AG09319 (cell line): ENCODE results near the gene OPA3.

Experiments
- DNase-seq: peaks from one replicate; pipeline ENCODE4 v3.0.0-alpha.2; 2010; ENCODE audit warnings: low read depth; ENCODE audit errors: extremely low read depth
- TF ChIP-seq, protein P1 (sequence below): IDR thresholded peaks from 2 replicates; pipeline ENCODE4 v1.5.1; 2011; ENCODE audit warnings: low read depth, mild to moderate bottlenecking, inconsistent platforms, low read length, moderate library complexity

The OPA3 gene

DNA sequence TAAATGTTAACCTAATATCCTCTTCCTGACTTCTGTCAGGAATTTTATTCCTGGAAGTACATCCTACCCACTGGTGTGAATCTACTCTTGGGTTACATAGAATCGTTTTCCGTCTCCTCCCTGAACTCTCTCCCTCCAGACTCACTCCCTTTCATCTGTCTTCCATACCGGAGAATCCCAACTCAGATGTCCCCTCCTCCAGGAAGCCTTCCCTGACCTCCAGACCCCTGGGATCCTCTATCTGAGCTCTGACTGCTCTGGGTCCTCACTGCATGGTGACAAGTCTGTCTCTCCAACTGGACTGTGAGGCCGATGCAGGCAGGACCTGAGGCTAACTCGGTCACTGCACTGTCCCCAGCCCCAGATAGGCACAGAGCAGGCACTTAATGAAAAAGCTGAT, 24.6 kb downstream of the OPA3 start:
- TF ChIP-seq, protein P1, sequence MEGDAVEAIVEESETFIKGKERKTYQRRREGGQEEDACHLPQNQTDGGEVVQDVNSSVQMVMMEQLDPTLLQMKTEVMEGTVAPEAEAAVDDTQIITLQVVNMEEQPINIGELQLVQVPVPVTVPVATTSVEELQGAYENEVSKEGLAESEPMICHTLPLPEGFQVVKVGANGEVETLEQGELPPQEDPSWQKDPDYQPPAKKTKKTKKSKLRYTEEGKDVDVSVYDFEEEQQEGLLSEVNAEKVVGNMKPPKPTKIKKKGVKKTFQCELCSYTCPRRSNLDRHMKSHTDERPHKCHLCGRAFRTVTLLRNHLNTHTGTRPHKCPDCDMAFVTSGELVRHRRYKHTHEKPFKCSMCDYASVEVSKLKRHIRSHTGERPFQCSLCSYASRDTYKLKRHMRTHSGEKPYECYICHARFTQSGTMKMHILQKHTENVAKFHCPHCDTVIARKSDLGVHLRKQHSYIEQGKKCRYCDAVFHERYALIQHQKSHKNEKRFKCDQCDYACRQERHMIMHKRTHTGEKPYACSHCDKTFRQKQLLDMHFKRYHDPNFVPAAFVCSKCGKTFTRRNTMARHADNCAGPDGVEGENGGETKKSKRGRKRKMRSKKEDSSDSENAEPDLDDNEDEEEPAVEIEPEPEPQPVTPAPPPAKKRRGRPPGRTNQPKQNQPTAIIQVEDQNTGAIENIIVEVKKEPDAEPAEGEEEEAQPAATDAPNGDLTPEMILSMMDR = no peak
- DNase-seq = no peak

DNA sequence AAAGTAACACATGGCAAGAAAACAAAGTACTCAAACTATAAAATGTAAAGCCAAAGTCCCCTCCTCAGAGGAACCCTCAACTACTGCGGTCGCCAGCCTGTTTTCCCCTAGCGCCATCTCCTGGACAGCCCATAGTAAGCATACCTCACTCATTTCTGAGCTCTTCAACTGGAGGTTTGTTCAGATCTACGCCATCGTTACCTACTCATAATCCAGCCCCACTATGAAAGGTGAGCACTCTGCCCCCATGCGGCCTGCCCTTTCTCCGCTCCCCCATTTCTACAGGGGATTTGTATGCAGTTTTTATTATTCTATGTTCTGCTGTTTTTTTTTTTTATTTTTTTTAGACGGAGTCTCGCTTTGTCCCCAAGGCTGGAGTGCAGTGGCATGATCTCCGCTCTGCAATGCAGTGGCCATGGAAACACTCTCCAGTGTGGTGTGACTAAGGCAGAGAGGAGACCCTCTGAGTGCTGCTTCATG, 26.2 kb downstream of the OPA3 start:
- DNase-seq = no peak
- TF ChIP-seq, protein P1 = peak; percentile 60

DNA sequence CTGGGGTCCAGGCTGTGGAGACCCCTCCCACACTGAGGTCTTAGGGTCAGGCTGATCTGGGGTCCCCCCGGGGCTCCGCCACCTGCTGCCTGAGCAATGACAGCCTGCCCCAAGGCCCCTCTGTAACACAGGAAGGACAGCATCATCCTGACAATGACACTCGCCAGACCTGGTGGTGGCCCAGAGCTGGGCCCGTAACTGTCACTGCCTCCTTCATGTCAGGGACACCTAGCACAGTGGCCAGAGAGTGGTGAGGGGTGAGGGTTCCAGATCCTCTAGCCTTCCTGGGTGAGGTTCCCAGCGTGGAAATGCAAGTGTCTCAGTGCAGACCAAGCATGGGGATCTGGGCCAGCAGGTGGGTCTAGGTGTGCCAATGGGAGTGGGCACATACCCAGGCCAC, 27.8 kb downstream of the OPA3 start:
- DNase-seq = no peak
- TF ChIP-seq, protein P1 = no peak

DNA sequence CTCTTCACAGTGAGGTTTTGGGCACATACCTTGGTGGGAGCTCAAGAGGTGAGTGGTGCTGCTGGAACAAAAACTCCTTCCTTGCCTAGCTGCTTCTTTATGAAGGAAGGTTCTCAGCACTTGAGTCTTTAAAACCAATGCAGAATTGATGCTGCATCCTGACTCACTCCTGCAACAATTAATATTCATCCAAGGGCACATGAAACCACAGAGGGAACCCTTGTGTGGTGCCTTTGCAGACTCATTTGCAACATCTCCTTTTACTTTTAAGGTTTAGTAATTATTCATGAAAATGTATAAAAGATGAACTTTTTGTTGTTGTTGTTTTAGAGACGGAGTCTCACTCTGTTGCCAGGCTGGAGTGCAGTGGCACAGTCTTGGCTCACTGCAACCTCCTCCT, 30.1 kb downstream of the OPA3 start:
- no peak for DNase-seq
- TF ChIP-seq, protein P1 = no peak

DNA sequence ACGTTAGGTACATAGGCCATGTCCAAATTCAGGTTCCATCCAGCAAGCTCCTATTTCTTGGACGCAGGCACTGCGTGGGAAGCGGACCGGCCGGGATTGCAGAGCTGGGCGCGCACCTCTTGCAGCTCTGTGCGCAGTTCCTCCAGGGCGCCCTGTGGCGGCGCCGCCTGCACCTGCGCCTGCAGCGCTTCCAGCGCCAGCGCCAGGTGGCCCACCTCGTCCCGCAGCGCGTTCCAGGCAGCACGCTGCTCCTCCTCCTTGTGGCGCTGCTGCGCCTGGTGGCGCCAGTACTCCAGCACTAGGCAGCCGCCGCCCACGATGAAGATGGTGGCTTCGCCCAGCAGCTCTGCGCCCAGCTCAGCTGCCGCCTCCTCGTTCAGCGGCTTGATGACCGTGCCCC, 31.1 kb downstream of the OPA3 start:
- TF ChIP-seq, protein P1 = no peak
- DNase-seq = no peak

DNA sequence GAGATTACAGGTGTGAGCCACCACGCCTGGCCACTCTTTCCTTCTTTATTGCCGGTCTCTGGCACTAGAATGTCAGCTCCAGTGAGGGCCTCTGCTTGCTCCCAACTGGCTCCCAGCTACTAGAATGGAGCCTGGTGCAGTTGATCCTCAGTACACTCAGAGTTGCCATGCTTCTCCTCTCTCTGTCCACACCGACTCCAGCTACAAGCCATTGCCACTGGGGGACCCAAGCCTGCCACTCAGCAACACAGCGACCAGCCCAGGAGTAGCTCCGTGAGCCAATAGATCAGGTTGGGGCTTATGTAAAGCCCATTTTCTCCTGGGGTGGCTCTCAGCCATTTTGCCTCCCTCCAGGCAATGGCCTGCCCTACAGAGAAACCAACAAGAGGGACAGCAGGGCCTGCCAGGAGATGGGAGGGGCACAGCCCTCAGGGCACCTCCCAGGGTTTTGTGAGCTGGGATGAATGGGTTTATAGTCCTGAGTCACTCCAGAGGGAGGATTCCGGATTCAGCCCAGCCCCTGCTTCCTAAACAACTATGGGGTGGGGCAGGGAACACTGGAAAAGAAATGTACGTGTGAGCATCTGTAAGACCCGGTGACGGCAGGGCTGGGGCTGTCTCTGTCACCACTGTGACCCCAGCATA, 36.5 kb downstream of the OPA3 start:
- no peak for DNase-seq
- TF ChIP-seq, protein P1 = no peak

DNA sequence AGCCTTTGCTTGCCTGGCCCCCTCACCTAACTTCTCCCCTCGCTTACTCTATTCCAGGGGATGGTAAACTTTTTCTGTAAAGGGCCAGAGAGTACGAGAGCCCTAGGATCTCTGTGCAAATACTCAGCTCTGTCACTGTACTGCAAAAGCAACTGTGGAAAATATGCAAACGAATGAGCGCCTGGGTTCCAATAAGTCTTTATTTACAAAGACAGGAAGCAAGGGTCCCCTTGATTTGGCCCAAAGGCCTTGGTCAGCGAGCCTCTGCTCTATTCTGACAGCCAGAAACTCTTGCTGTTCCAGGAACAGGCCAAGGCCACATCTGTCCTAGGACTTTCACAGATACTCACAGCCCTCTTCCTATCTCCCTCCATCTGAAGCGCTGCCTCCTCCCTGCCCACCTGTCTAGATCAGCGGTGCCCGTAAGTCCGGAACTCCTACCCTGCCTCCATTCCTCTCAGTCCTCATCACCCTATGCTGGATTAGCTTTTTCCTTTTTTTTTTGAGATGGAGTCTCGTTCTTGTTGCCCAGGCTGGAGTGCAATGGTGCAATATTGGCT, 37.3 kb downstream of the OPA3 start:
- no peak for DNase-seq
- TF ChIP-seq, protein P1 = no peak
